WTC11 (cell line): Measurements from ENCODE around the gene MED10. TPM values are rescaled to one million over a fixed set of nuclear protein-coding genes. Genes with fewer than 3 reads are reported as not detected.

Experiments used
- ATAC-seq: fragments of 200-7000 bp; cut with Tn5 transposase; 2 replicates; pipeline ENCODE4 v1.10.0; 2021; ENCODE audit warnings: mild to moderate bottlenecking, moderate library complexity
- CTCF ChIA-PET: fragments of 300-600 bp; sonication (Branson Sonifier 250); formaldehyde crosslinking; loops from one replicate; lab custom pipeline; 2021; ENCODE audit warnings: antibody characterized with exemption; lab: Charles Lee
- POLR2A ChIA-PET: fragments of 350-600 bp; sonication (Branson Sonifier 250); formaldehyde crosslinking; loops from one replicate; lab custom pipeline; 2021; ENCODE audit warnings: antibody characterized with exemption; lab: Charles Lee
- DNase-seq: peaks from one replicate; pipeline ENCODE4 v3.0.0; 2021; ENCODE audit warnings: low spot score
- H3K27ac Mint-ChIP-seq: 2 replicates; pipeline ENCODE4 v1.8.0; 2021; ENCODE audit warnings: mixed read lengths
- H3K27me3 Mint-ChIP-seq: 2 replicates; pipeline ENCODE4 v1.8.0; 2021; ENCODE audit warnings: low read depth, mild to moderate bottlenecking, moderate library complexity, mixed read lengths
- H3K36me3 Mint-ChIP-seq: 2 replicates; pipeline ENCODE4 v1.8.0; 2021; ENCODE audit warnings: mixed read lengths
- H3K4me1 Mint-ChIP-seq: 2 replicates; pipeline ENCODE4 v1.8.0; 2022; ENCODE audit warnings: mixed read lengths
- H3K4me3 Mint-ChIP-seq: 2 replicates; pipeline ENCODE4 v1.8.0; 2021; ENCODE audit warnings: mild to moderate bottlenecking, moderate library complexity, mixed read lengths
- H3K9me3 Mint-ChIP-seq: 2 replicates; pipeline ENCODE4 v1.8.0; 2021; ENCODE audit warnings: mixed read lengths
- CBFB ChIP-seq: sonication (generic); formaldehyde crosslinking; IDR thresholded peaks from 2 replicates; pipeline ENCODE4 v1.8.1; 2022; ENCODE audit warnings: mild to moderate bottlenecking, low read depth, missing genetic modification reagents
- FOXK1 ChIP-seq: sonication (generic); formaldehyde crosslinking; IDR thresholded peaks from 2 replicates; pipeline ENCODE4 v1.8.0; 2022; ENCODE audit warnings: mild to moderate bottlenecking, moderate library complexity, missing genetic modification reagents
- HMGXB4 ChIP-seq: sonication (generic); formaldehyde crosslinking; IDR thresholded peaks from 2 replicates; pipeline ENCODE4 v1.8.1; 2023; ENCODE audit warnings: mild to moderate bottlenecking, moderate library complexity, missing genetic modification reagents
- JAZF1 ChIP-seq: fragments of 250-450 bp; sonication (Bioruptor Pico); IDR thresholded peaks from 2 replicates; pipeline ENCODE4 v1.9.0; 2021; ENCODE audit warnings: moderate library complexity, mild to moderate bottlenecking, inconsistent platforms
- OVOL2 ChIP-seq: fragments of 250-450 bp; sonication (Bioruptor Pico); IDR thresholded peaks from 2 replicates; pipeline ENCODE4 v1.9.0; 2021; ENCODE audit warnings: mild to moderate bottlenecking, borderline replicate concordance
- SMAD3 ChIP-seq: sonication (generic); formaldehyde crosslinking; IDR thresholded peaks from 2 replicates; pipeline ENCODE4 v1.8.0; 2022; ENCODE audit warnings: missing genetic modification reagents, mild to moderate bottlenecking, borderline replicate concordance
- TEAD1 ChIP-seq: sonication (generic); formaldehyde crosslinking; IDR thresholded peaks from 2 replicates; pipeline ENCODE4 v1.8.0; 2022; ENCODE audit warnings: mild to moderate bottlenecking, missing genetic modification reagents
- USF2 ChIP-seq: sonication (generic); formaldehyde crosslinking; IDR thresholded peaks from 2 replicates; pipeline ENCODE4 v1.8.1; 2023; ENCODE audit warnings: mild to moderate bottlenecking, missing genetic modification reagents, moderate library complexity
- ZNF138 ChIP-seq: sonication (generic); formaldehyde crosslinking; conservative IDR thresholded peaks from 2 replicates; pipeline ENCODE4 v1.8.1; 2022; ENCODE audit warnings: mild to moderate bottlenecking, moderate library complexity, missing genetic modification reagents
- ZNF396 ChIP-seq: fragments of 250-450 bp; sonication (Bioruptor Pico); IDR thresholded peaks from 2 replicates; pipeline ENCODE4 v1.8.0; 2021; ENCODE audit warnings: mild to moderate bottlenecking, moderate library complexity, borderline replicate concordance
- ZNF416 ChIP-seq: fragments of 250-450 bp; sonication (Bioruptor Pico); IDR thresholded peaks from 2 replicates; pipeline ENCODE4 v1.9.0; 2021; ENCODE audit warnings: mild to moderate bottlenecking, inconsistent platforms
- total RNA-seq: library from RNA; stranded (reverse); gene quantifications from 3 replicates; pipeline ENCODE4 v1.2.3, GENCODE V29; 2021
- TF ChIP-seq, protein P1 (sequence below): sonication (generic); formaldehyde crosslinking; IDR thresholded peaks from 2 replicates; pipeline ENCODE4 v1.8.1; 2023; ENCODE audit warnings: mild to moderate bottlenecking, missing genetic modification reagents, borderline replicate concordance
- TF ChIP-seq, protein P2 (sequence below): sonication (generic); formaldehyde crosslinking; IDR thresholded peaks from 2 replicates; pipeline ENCODE4 v1.8.1; 2022; ENCODE audit warnings: mild to moderate bottlenecking, moderate library complexity, missing genetic modification reagents
- TF ChIP-seq, protein P3 (sequence below): fragments of 250-450 bp; sonication (Bioruptor Pico); IDR thresholded peaks from 2 replicates; pipeline ENCODE4 v1.9.0; 2021; ENCODE audit warnings: mild to moderate bottlenecking
- TF ChIP-seq, protein P4 (sequence below): sonication (generic); formaldehyde crosslinking; IDR thresholded peaks from 2 replicates; pipeline ENCODE4 v1.8.0; 2022; ENCODE audit warnings: mild to moderate bottlenecking, missing genetic modification reagents
- TF ChIP-seq, protein P5 (sequence below): sonication (generic); formaldehyde crosslinking; IDR thresholded peaks from 2 replicates; pipeline ENCODE4 v1.8.1; 2022; ENCODE audit warnings: mild to moderate bottlenecking, missing genetic modification reagents, moderate library complexity, borderline replicate concordance
- TF ChIP-seq, protein P6 (sequence below): sonication (generic); formaldehyde crosslinking; conservative IDR thresholded peaks from 2 replicates; pipeline ENCODE4 v1.8.1; 2022; ENCODE audit warnings: mild to moderate bottlenecking, missing genetic modification reagents
- TF ChIP-seq, protein P7 (sequence below): sonication (generic); formaldehyde crosslinking; IDR thresholded peaks from 2 replicates; pipeline ENCODE4 v1.8.0; 2022; ENCODE audit warnings: mild to moderate bottlenecking, missing genetic modification reagents

MED10 gene
- total RNA-seq, 1 experiment from 2014 or later: 17.2 TPM

DNA sequence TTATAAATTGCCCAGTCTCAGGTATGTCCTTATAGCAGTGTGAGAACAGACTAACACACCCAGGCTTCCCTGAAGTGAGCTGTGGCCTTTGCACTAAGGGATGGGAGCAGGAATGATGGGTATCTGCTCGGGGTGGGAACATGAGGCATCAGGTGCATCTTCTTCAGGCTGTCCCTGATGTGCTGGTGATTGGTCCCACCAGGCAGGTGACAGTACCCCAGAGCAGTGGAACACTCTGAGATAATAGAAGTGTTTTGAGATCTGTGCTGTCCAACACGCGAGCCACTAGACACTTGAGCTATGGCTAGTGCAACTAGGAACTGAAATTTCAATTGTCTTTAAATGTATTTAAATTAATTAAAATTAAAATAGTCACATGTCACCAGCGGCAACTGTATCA lies 12.8 kb upstream of the MED10 start:
- no peak overlapping the region for H3K27ac Mint-ChIP-seq
- TF ChIP-seq JAZF1 (CRISPR knock-in tag) (no peak), SMAD3 (CRISPR knock-in tag) (no peak), TEAD1 (CRISPR knock-in tag) (no peak), HMGXB4 (CRISPR knock-in tag) (no peak)
- TF ChIP-seq, protein P1, sequence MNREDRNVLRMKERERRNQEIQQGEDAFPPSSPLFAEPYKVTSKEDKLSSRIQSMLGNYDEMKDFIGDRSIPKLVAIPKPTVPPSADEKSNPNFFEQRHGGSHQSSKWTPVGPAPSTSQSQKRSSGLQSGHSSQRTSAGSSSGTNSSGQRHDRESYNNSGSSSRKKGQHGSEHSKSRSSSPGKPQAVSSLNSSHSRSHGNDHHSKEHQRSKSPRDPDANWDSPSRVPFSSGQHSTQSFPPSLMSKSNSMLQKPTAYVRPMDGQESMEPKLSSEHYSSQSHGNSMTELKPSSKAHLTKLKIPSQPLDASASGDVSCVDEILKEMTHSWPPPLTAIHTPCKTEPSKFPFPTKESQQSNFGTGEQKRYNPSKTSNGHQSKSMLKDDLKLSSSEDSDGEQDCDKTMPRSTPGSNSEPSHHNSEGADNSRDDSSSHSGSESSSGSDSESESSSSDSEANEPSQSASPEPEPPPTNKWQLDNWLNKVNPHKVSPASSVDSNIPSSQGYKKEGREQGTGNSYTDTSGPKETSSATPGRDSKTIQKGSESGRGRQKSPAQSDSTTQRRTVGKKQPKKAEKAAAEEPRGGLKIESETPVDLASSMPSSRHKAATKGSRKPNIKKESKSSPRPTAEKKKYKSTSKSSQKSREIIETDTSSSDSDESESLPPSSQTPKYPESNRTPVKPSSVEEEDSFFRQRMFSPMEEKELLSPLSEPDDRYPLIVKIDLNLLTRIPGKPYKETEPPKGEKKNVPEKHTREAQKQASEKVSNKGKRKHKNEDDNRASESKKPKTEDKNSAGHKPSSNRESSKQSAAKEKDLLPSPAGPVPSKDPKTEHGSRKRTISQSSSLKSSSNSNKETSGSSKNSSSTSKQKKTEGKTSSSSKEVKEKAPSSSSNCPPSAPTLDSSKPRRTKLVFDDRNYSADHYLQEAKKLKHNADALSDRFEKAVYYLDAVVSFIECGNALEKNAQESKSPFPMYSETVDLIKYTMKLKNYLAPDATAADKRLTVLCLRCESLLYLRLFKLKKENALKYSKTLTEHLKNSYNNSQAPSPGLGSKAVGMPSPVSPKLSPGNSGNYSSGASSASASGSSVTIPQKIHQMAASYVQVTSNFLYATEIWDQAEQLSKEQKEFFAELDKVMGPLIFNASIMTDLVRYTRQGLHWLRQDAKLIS (CRISPR knock-in tag): no peak
- TF ChIP-seq, protein P2, sequence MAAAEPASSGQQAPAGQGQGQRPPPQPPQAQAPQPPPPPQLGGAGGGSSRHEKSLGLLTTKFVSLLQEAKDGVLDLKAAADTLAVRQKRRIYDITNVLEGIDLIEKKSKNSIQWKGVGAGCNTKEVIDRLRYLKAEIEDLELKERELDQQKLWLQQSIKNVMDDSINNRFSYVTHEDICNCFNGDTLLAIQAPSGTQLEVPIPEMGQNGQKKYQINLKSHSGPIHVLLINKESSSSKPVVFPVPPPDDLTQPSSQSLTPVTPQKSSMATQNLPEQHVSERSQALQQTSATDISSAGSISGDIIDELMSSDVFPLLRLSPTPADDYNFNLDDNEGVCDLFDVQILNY (CRISPR knock-in tag): no peak
- TF ChIP-seq, protein P3, sequence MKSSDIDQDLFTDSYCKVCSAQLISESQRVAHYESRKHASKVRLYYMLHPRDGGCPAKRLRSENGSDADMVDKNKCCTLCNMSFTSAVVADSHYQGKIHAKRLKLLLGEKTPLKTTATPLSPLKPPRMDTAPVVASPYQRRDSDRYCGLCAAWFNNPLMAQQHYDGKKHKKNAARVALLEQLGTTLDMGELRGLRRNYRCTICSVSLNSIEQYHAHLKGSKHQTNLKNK (CRISPR knock-in tag): no peak
- TF ChIP-seq, protein P4, sequence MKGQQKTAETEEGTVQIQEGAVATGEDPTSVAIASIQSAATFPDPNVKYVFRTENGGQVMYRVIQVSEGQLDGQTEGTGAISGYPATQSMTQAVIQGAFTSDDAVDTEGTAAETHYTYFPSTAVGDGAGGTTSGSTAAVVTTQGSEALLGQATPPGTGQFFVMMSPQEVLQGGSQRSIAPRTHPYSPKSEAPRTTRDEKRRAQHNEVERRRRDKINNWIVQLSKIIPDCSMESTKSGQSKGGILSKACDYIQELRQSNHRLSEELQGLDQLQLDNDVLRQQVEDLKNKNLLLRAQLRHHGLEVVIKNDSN: no peak
- H3K4me3 Mint-ChIP-seq: no peak overlapping the region
- ATAC-seq (no peak), DNase-seq (no peak)
- H3K9me3 Mint-ChIP-seq: no peaks in the 10 kb centered on the region; the same call in 1 of the 2 replicates
- H3K4me1 Mint-ChIP-seq: no peaks in the 10 kb centered on the region
- ChIA-PET CTCF (no interaction called here), POLR2A (no interaction called here)
- H3K27me3 Mint-ChIP-seq: peaks cover 26% of the 10 kb centered on the region
- no peaks in the 10 kb centered on the region for H3K36me3 Mint-ChIP-seq

GRCh38 chr5:6389946-6390530 lies 11.7 kb upstream of the MED10 start:
- no peaks in the 10 kb centered on the region for H3K36me3 Mint-ChIP-seq
- ChIA-PET POLR2A (interaction anchor here (1.7 kb wide), 1 partner anchor 12 kb away, joined by 6 read pairs; the partner anchor contains the start of gene MED10), CTCF (no interaction called here)
- H3K9me3 Mint-ChIP-seq: no peaks in the 10 kb centered on the region; the same call in 1 of the 2 replicates
- ATAC-seq (no peak), DNase-seq (no peak)
- H3K27ac Mint-ChIP-seq: no peak overlapping the region
- peaks cover 26% of the 10 kb centered on the region for H3K27me3 Mint-ChIP-seq
- H3K4me3 Mint-ChIP-seq: no peak overlapping the region
- H3K4me1 Mint-ChIP-seq: no peaks in the 10 kb centered on the region
- TF ChIP-seq ZNF138 (CRISPR knock-in tag) (no peak), ZNF396 (CRISPR knock-in tag) (no peak), CBFB (no peak), FOXK1 (CRISPR knock-in tag) (no peak)

DNA sequence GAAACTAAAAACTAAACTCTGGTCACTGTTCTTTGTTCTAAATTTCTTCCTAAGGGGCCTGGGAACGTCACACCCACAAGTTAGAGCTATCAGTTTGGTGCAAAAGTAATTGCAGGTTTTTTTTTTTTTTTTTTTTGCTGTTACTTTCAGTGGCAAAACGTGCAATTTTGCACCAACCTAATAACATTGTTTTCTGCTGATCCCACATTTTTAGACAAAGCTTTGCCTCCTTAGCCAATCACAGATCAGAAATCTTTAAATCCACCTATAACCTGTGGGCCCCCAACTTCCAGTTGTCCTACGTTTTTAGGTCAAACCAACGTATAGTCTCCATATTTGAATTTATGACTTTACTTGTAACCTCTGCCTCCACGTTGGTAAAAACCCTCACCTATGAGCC lies 11.1 kb upstream of the MED10 start:
- Mint-ChIP-seq H3K4me1 (no peaks in the 10 kb centered on the region), H3K27me3 (peaks cover 26% of the 10 kb centered on the region), H3K4me3 (no peak overlapping the region), H3K36me3 (no peaks in the 10 kb centered on the region), H3K9me3 (no peaks in the 10 kb centered on the region; the same call in 1 of the 2 replicates), H3K27ac (no peak overlapping the region)
- ATAC-seq (no peak), DNase-seq (no peak)
- CTCF ChIA-PET: no interaction called here
- POLR2A ChIA-PET: interaction anchor here (0.6 to 1.7 kb wide), 2 partner anchors 8 to 11 kb away, joined by 5 to 6 read pairs; partner anchors contain the start of gene MED10
- TF ChIP-seq, protein P5, sequence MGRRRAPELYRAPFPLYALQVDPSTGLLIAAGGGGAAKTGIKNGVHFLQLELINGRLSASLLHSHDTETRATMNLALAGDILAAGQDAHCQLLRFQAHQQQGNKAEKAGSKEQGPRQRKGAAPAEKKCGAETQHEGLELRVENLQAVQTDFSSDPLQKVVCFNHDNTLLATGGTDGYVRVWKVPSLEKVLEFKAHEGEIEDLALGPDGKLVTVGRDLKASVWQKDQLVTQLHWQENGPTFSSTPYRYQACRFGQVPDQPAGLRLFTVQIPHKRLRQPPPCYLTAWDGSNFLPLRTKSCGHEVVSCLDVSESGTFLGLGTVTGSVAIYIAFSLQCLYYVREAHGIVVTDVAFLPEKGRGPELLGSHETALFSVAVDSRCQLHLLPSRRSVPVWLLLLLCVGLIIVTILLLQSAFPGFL (CRISPR knock-in tag): no peak
- TF ChIP-seq USF2: no peak
- TF ChIP-seq OVOL2: no peak
- TF ChIP-seq, protein P2 (CRISPR knock-in tag): no peak
- no peak for TF ChIP-seq ZNF416 (CRISPR knock-in tag)
- TF ChIP-seq, protein P6, sequence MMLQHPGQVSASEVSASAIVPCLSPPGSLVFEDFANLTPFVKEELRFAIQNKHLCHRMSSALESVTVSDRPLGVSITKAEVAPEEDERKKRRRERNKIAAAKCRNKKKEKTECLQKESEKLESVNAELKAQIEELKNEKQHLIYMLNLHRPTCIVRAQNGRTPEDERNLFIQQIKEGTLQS (CRISPR knock-in tag): no peak
- TF ChIP-seq, protein P7, sequence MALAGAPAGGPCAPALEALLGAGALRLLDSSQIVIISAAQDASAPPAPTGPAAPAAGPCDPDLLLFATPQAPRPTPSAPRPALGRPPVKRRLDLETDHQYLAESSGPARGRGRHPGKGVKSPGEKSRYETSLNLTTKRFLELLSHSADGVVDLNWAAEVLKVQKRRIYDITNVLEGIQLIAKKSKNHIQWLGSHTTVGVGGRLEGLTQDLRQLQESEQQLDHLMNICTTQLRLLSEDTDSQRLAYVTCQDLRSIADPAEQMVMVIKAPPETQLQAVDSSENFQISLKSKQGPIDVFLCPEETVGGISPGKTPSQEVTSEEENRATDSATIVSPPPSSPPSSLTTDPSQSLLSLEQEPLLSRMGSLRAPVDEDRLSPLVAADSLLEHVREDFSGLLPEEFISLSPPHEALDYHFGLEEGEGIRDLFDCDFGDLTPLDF (CRISPR knock-in tag): no peak
